Liver (tissue), 9 donors: ENCODE measurements around the gene IRGQ. TPM values are rescaled to one million over a fixed set of nuclear protein-coding genes. Genes with fewer than 3 reads are reported as not detected.
"Not testable (repeated sequence)": the region's sequence is repeated elsewhere in the genome, so short reads cannot be mapped to it uniquely, and the experiment has no call there.

Source experiments
- DNase-seq: peaks from one replicate; pipeline ENCODE4 v3.0.0-alpha.2; 2017; ENCODE audit warnings: low spot score
- H3K27ac ChIP-seq, 2 donors: one replicate each; pipeline ENCODE4 v1.7.0; 2013; ENCODE audit warnings: inconsistent platforms in 2 of 2, low read length in 2 of 2, control low read depth in 1 of 2, low read depth in 1 of 2, mild to moderate bottlenecking in 1 of 2
- H3K27me3 ChIP-seq, 4 donors: one replicate each; pipeline versions ENCODE4 v1.6.1 to v1.7.0; 2013; ENCODE audit warnings: low read length in 3 of 4, inconsistent platforms in 1 of 4, mild to moderate bottlenecking in 1 of 4, moderate library complexity in 1 of 4; ENCODE audit not compliant: control insufficient read depth in 4 of 4, insufficient read depth in 4 of 4
- H3K36me3 ChIP-seq, 4 donors: one replicate each; pipeline versions ENCODE4 v1.6.1 to v1.7.0; 2013; ENCODE audit warnings: low read length in 3 of 4, mild to moderate bottlenecking in 3 of 4, low read depth in 1 of 4, moderate library complexity in 1 of 4; ENCODE audit not compliant: control insufficient read depth in 4 of 4, insufficient read depth in 3 of 4
- H3K4me1 ChIP-seq, 4 donors: one replicate each; pipeline versions ENCODE4 v1.6.1 to v1.7.0; 2013; ENCODE audit warnings: low read length in 3 of 4, mild to moderate bottlenecking in 3 of 4, moderate library complexity in 1 of 4; ENCODE audit not compliant: control insufficient read depth in 4 of 4, insufficient read depth in 4 of 4
- H3K4me3 ChIP-seq, 3 donors: one replicate each; pipeline versions ENCODE4 v1.6.1 to v1.7.0; 2013; ENCODE audit warnings: low read length in 3 of 3, control low read depth in 1 of 3, low read depth in 1 of 3, mild to moderate bottlenecking in 1 of 3
- H3K9ac ChIP-seq, 2 donors: one replicate each; pipeline ENCODE4 v1.7.0; 2013; ENCODE audit warnings: low read length in 2 of 2, mild to moderate bottlenecking in 2 of 2, moderate library complexity in 2 of 2, control low read depth in 1 of 2, low read depth in 1 of 2
- H3K9me3 ChIP-seq, 4 donors: one replicate each; pipeline versions ENCODE4 v1.6.1 to v1.7.0; 2013; ENCODE audit warnings: low read length in 3 of 4; ENCODE audit not compliant: control insufficient read depth in 4 of 4
- CTCF ChIP-seq: fragments of 150-350 bp; IDR thresholded peaks from 2 replicates; pipeline ENCODE4 v1.5.1; 2017; ENCODE audit warnings: improper control_type of control experiment, low read depth, low read length; ENCODE audit not compliant: missing input control
- EGR1 ChIP-seq, 2 donors: IDR thresholded peaks; 2 replicates each; pipeline ENCODE4 v1.6.1; 2016 to 2018; ENCODE audit warnings: antibody characterized with exemption in 2 of 2, low read depth in 2 of 2
- FOXA1 ChIP-seq: IDR thresholded peaks from 2 replicates; pipeline ENCODE4 v1.6.1; 2016; ENCODE audit warnings: antibody characterized with exemption
- FOXA2 ChIP-seq: IDR thresholded peaks from 2 replicates; pipeline ENCODE4 v1.6.1; 2016; ENCODE audit warnings: antibody characterized with exemption
- GABPA ChIP-seq, 2 donors: IDR thresholded peaks in 1 of 2; conservative IDR thresholded peaks in 1 of 2; 2 replicates each; pipeline ENCODE4 v1.6.1; 2016; ENCODE audit warnings: antibody characterized with exemption in 2 of 2, mild to moderate bottlenecking in 1 of 2, moderate library complexity in 1 of 2
- HNF4A ChIP-seq, 2 donors: conservative IDR thresholded peaks; 2 replicates each; pipeline ENCODE4 v1.6.1; 2016; ENCODE audit warnings: antibody characterized with exemption in 2 of 2, mild to moderate bottlenecking in 2 of 2
- JUND ChIP-seq, 2 donors: IDR thresholded peaks; 2 replicates each; pipeline ENCODE4 v1.6.1; 2016; ENCODE audit warnings: antibody characterized with exemption in 2 of 2
- NR2F2 ChIP-seq: IDR thresholded peaks from 2 replicates; pipeline ENCODE4 v1.6.1; 2016; ENCODE audit warnings: antibody characterized with exemption
- RAD21 ChIP-seq, 2 donors: IDR thresholded peaks; 2 replicates each; pipeline ENCODE4 v1.6.1; 2016; ENCODE audit warnings: antibody characterized with exemption in 2 of 2, mild to moderate bottlenecking in 2 of 2
- REST ChIP-seq: IDR thresholded peaks from 2 replicates; pipeline ENCODE4 v1.6.1; 2016; ENCODE audit warnings: antibody characterized with exemption, mild to moderate bottlenecking
- RXRA ChIP-seq, 2 donors: IDR thresholded peaks; 2 replicates each; pipeline ENCODE4 v1.6.1; 2017 to 2018; ENCODE audit warnings: antibody characterized with exemption in 2 of 2, mild to moderate bottlenecking in 1 of 2
- SP1 ChIP-seq: IDR thresholded peaks from 2 replicates; pipeline ENCODE4 v1.6.1; 2018; ENCODE audit warnings: antibody characterized with exemption, mild to moderate bottlenecking
- TAF1 ChIP-seq: conservative IDR thresholded peaks from 2 replicates; pipeline ENCODE4 v1.6.1; 2016; ENCODE audit warnings: antibody characterized with exemption, mild to moderate bottlenecking
- YY1 ChIP-seq: IDR thresholded peaks from 2 replicates; pipeline ENCODE4 v1.6.1; 2016; ENCODE audit warnings: antibody characterized with exemption, mild to moderate bottlenecking
- ZBTB33 ChIP-seq: IDR thresholded peaks from 2 replicates; pipeline ENCODE4 v1.6.1; 2016; ENCODE audit warnings: antibody characterized with exemption
- WGBS: extraction: QIAGEN DNeasy Blood & Tissue Kit; methylation state at CpG from one replicate; pipeline ENCODE4 v1.1.7; 2013; 5-methylcytosine and 5-hydroxymethylcytosine counted together
- polyA plus RNA-seq, 2 donors: library from polyadenylated mRNA; stranded (reverse) in 1 of 2; unstranded in 1 of 2; fragments of 200-250 nt in 1 of 2; fragments of >200 nt in 1 of 2; fragmentation: Nextera tagmentation in 1 of 2; extraction: Ambion mirVana in 1 of 2; gene quantifications; one replicate each; pipeline versions ENCODE4 v1.2.1 to v1.2.3, GENCODE V29; 2013 to 2015
- total RNA-seq, 2 donors: library from RNA; depleted of rRNA; stranded (reverse); fragments of >200 nt; gene quantifications; one replicate each; pipeline ENCODE4 v1.2.3, GENCODE V29; 2014
- donor health status: healthy.
- donor health status: healthy.
- donor health status: healthy.
- donor health status: healthy.
- donor health status: healthy.

Gene IRGQ
- total and polyA plus RNA-seq, 4 donors: 2.8 to 15.5 (median 5.2) TPM

- DNase-seq: no peak
- H3K27ac ChIP-seq: no peak overlapping the region
- no peak overlapping the region for H3K9ac ChIP-seq
Measured at GRCh38 chr19:43636121-43636683, 40.3 kb upstream of the IRGQ start.

GRCh38 chr19:43635561-43635940 lies 39.6 kb upstream of the IRGQ start:
- H3K4me1 ChIP-seq: peaks cover 4 to 11% (median 9%) of the 10 kb centered on the region in 4 donors
- H3K9ac ChIP-seq, H3K4me3 ChIP-seq: not testable (repeated sequence)

More at GRCh38 chr19:43636121-43636683, 40.3 kb upstream of the IRGQ start:
- Histone ChIP-seq H3K27me3 (no peaks in the 10 kb centered on the region), H3K4me1 (peaks cover 4 to 11% (median 9%) of the 10 kb centered on the region in 4 donors), H3K36me3 (no peaks in the 10 kb centered on the region), H3K4me3 (no peak overlapping the region), H3K9me3 (no peaks in the 10 kb centered on the region)
- TF ChIP-seq YY1: no peak
- no peak for TF ChIP-seq NR2F2
- no peak for TF ChIP-seq RAD21 (IDR thresholded peaks at IDR 0.05)
- TF ChIP-seq SP1: no peak
- no peak for TF ChIP-seq JUND (IDR thresholded peaks at IDR 0.05)
- TF ChIP-seq TAF1: no peak
- TF ChIP-seq FOXA1: no peak
- TF ChIP-seq RXRA (IDR thresholded peaks at IDR 0.05): no peak
- no peak for TF ChIP-seq GABPA (IDR thresholded peaks at IDR 0.05 in 1 of 2, conservative IDR thresholded peaks at IDR 0.05 in 1 of 2)
- TF ChIP-seq CTCF: no peak
- TF ChIP-seq EGR1 (IDR thresholded peaks at IDR 0.05; ENCODE audit: low read depth in 2 of 2): no peak
- TF ChIP-seq REST: no peak
- TF ChIP-seq FOXA2: no peak
- no peak for TF ChIP-seq ZBTB33
- TF ChIP-seq HNF4A (conservative IDR thresholded peaks at IDR 0.05): no peak
- WGBS: 91% methylated on average over 14 of the region's 14 CpGs

More at GRCh38 chr19:43635561-43635940, 39.6 kb upstream of the IRGQ start:
- not testable (repeated sequence) for H3K36me3 ChIP-seq, DNase-seq, H3K27ac ChIP-seq, H3K27me3 ChIP-seq, H3K9me3 ChIP-seq
- 82% methylated on average over 2 of the region's 2 CpGs for WGBS
